SK-N-SH (cell line): ENCODE measurements around the gene TBC1D19. TPM values are rescaled to one million over a fixed set of nuclear protein-coding genes. Genes with fewer than 3 reads are reported as not detected.

Experiments
- CTCF ChIA-PET: fragments of 300-600, 350-600 bp; formaldehyde crosslinking; extraction: SDS; loops from one replicate; lab custom pipeline; 2021; lab: Yijun Ruan, JAX
- POLR2A ChIA-PET: fragments of 350-600 bp; sonication (Branson Sonifier 250); formaldehyde crosslinking; extraction: SDS; loops from one replicate; lab custom pipeline; 2020; ENCODE audit warnings: antibody characterized with exemption, inconsistent platforms; lab: Yijun Ruan, JAX
- DNase-seq: peaks from one replicate; pipeline ENCODE4 v3.0.0; 2012
- H2AFZ ChIP-seq: fragments of 200-600 bp; sonication (generic); 2 replicates; pipeline ENCODE4 v1.8.1; 2016; ENCODE audit warnings: antibody characterized with exemption, mild to moderate bottlenecking, low read depth
- H3F3A ChIP-seq: fragments of 200-600 bp; sonication (generic); replicated peaks from 2 replicates; pipeline ENCODE3; 2016; ENCODE audit warnings: antibody characterized with exemption, mild to moderate bottlenecking; ENCODE audit not compliant: insufficient read depth
- H3K27ac ChIP-seq, 2 experiments: fragments of 200-500 bp in 1 of 2; fragments of 200-600 bp in 1 of 2; sonication (Bioruptor generic) in 1 of 2; sonication (generic), shearing (Covaris generic) in 1 of 2; 2 replicates each; pipeline versions ENCODE4 v1.5.1 to v1.6.1; 2014 to 2016; ENCODE audit warnings: low read depth in 2 of 2, inconsistent platforms in 1 of 2, low read length in 1 of 2, mild to moderate bottlenecking in 1 of 2, mixed read lengths in 1 of 2
- H3K27me3 ChIP-seq: fragments of 200-600 bp; sonication (generic), shearing (Covaris generic); 2 replicates; pipeline ENCODE4 v1.6.1; 2016; ENCODE audit warnings: mixed run types; ENCODE audit not compliant: insufficient read depth
- H3K36me3 ChIP-seq, 2 experiments: fragments of 200-500 bp in 1 of 2; fragments of 200-600 bp in 1 of 2; sonication (Bioruptor generic) in 1 of 2; sonication (generic) in 1 of 2; replicated peaks in 1 of 2; 2 replicates each; pipeline versions ENCODE3 to v1.5.1; 2014 to 2016; ENCODE audit warnings: low read length in 1 of 2, mild to moderate bottlenecking in 1 of 2; ENCODE audit not compliant: insufficient read depth in 2 of 2, control insufficient read depth in 1 of 2
- H3K4me1 ChIP-seq, 2 experiments: fragments of 200-500 bp in 1 of 2; fragments of 200-600 bp in 1 of 2; sonication (Bioruptor generic) in 1 of 2; sonication (generic), shearing (Covaris generic) in 1 of 2; 2 replicates each; pipeline versions ENCODE4 v1.5.1 to v1.6.1; 2014 to 2016; ENCODE audit warnings: low read depth in 1 of 2, low read length in 1 of 2, mixed run types in 1 of 2; ENCODE audit not compliant: insufficient read depth in 2 of 2, control insufficient read depth in 1 of 2
- H3K4me2 ChIP-seq: fragments of 200-600 bp; sonication (generic), shearing (Covaris generic); 2 replicates; pipeline ENCODE4 v1.6.1; 2017; ENCODE audit warnings: mixed run types
- H3K4me3 ChIP-seq, 2 experiments: fragments of 200-500 bp in 1 of 2; fragments of 200-600 bp in 1 of 2; sonication (Bioruptor generic) in 1 of 2; sonication (generic), shearing (Covaris generic) in 1 of 2; 2 replicates each; pipeline versions ENCODE4 v1.5.1 to v1.8.1; 2014 to 2016; ENCODE audit warnings: low read depth in 2 of 2, inconsistent platforms in 1 of 2, low read length in 1 of 2, mild to moderate bottlenecking in 1 of 2, mixed read lengths in 1 of 2, moderate library complexity in 1 of 2
- H3K79me2 ChIP-seq: fragments of 200-600 bp; sonication (generic); 2 replicates; pipeline ENCODE4 v1.8.1; 2017; ENCODE audit warnings: mild to moderate bottlenecking; ENCODE audit not compliant: insufficient read depth
- H3K9ac ChIP-seq: fragments of 200-600 bp; sonication (generic); 2 replicates; pipeline ENCODE4 v1.6.1; 2017; ENCODE audit warnings: mixed run types
- H3K9me2 ChIP-seq: fragments of 200-600 bp; sonication (generic); 2 replicates; pipeline ENCODE4 v1.6.1; 2017; ENCODE audit warnings: mixed run types
- H3K9me3 ChIP-seq: fragments of 200-600 bp; sonication (generic); 2 replicates; pipeline ENCODE4 v1.6.1; 2017; ENCODE audit warnings: mixed run types, mild to moderate bottlenecking, moderate library complexity
- H4K20me1 ChIP-seq: fragments of 200-600 bp; sonication (generic); 2 replicates; pipeline ENCODE4 v1.6.1; 2017; ENCODE audit warnings: mild to moderate bottlenecking, mixed run types; ENCODE audit not compliant: insufficient read depth
- CTCF ChIP-seq: fragments of 200-600 bp; sonication (generic); IDR thresholded peaks from 2 replicates; pipeline ENCODE4 v1.6.1; 2017; ENCODE audit warnings: antibody characterized with exemption, mild to moderate bottlenecking, moderate library complexity
- EZH2phosphoT487 ChIP-seq: fragments of 200-600 bp; sonication (generic); IDR thresholded peaks from 2 replicates; pipeline ENCODE4 v1.6.1; 2017; ENCODE audit warnings: low read depth, mixed run types, mild to moderate bottlenecking, antibody characterized with exemption, moderate library complexity, borderline replicate concordance
- FOSL2 ChIP-seq: IDR thresholded peaks from 2 replicates; pipeline ENCODE4 v1.4.0; 2012; ENCODE audit warnings: low read depth, mild to moderate bottlenecking, moderate library complexity, borderline replicate concordance
- FOXJ3 ChIP-seq: sonication (generic); formaldehyde crosslinking; IDR thresholded peaks from 2 replicates; pipeline ENCODE4 v1.5.1; 2020; ENCODE audit warnings: mild to moderate bottlenecking, missing genetic modification reagents
- FOXM1 ChIP-seq: IDR thresholded peaks from 2 replicates; pipeline ENCODE4 v1.4.0; 2012; ENCODE audit warnings: low read depth, mild to moderate bottlenecking
- GABPA ChIP-seq: IDR thresholded peaks from 2 replicates; pipeline ENCODE4 v1.4.0; 2012; ENCODE audit warnings: low read depth, mild to moderate bottlenecking
- GATA2 ChIP-seq: sonication (generic); formaldehyde crosslinking; IDR thresholded peaks from 2 replicates; pipeline ENCODE4 v1.5.0; 2020; ENCODE audit warnings: mild to moderate bottlenecking, missing genetic modification reagents
- MEF2A ChIP-seq: IDR thresholded peaks from 2 replicates; pipeline ENCODE4 v1.4.0; 2012; ENCODE audit warnings: low read depth, borderline replicate concordance
- MXI1 ChIP-seq: IDR thresholded peaks from 2 replicates; pipeline ENCODE4 v1.6.1; 2012; ENCODE audit warnings: mild to moderate bottlenecking, low read depth, low read length, improper control_type of control experiment
- NFIC ChIP-seq: IDR thresholded peaks from 2 replicates; pipeline ENCODE4 v1.4.0; 2012; ENCODE audit warnings: borderline replicate concordance
- PBX3 ChIP-seq: IDR thresholded peaks from 2 replicates; pipeline ENCODE4; 2012
- POLR2AphosphoS5 ChIP-seq: IDR thresholded peaks from 2 replicates; pipeline ENCODE4 v1.6.1; 2012; ENCODE audit warnings: low read depth, low read length
- RAD21 ChIP-seq: IDR thresholded peaks from 2 replicates; pipeline ENCODE4 v1.6.1; 2012; ENCODE audit warnings: mild to moderate bottlenecking, low read length
- RFX5 ChIP-seq: IDR thresholded peaks from 2 replicates; pipeline ENCODE4 v1.6.1; 2012; ENCODE audit warnings: mild to moderate bottlenecking, improper control_type of control experiment, low read length
- SIN3A ChIP-seq: IDR thresholded peaks from 2 replicates; pipeline ENCODE4 v1.6.1; 2012; ENCODE audit warnings: low read depth, mild to moderate bottlenecking, low read length, moderate library complexity, borderline replicate concordance
- TAF1 ChIP-seq: IDR thresholded peaks from 2 replicates; pipeline ENCODE4 v1.6.1; 2012; ENCODE audit warnings: low read depth, mild to moderate bottlenecking, low read length, moderate library complexity, borderline replicate concordance
- USF1 ChIP-seq: IDR thresholded peaks from 2 replicates; pipeline ENCODE4 v1.4.0; 2012; ENCODE audit warnings: low read depth, borderline replicate concordance
- YY1 ChIP-seq: IDR thresholded peaks from 2 replicates; pipeline ENCODE4 v1.4.0; 2012; ENCODE audit warnings: low read depth, mild to moderate bottlenecking
- WGBS: methylation state at CpG from one replicate; pipeline ENCODE4 v1.1.6; 2017; ENCODE audit warnings: low lambda C conversion rate; 5-methylcytosine and 5-hydroxymethylcytosine counted together
- polyA plus RNA-seq, 3 experiments: library from polyadenylated mRNA; depleted of rRNA; stranded (reverse); fragments of >200 nt; gene quantifications; 2 replicates each; pipeline ENCODE4 v1.2.3, GENCODE V29; 2012

Gene TBC1D19
- polyA plus RNA-seq, 1 of the 3 experiments (the other 2 are of a cell fraction): 4.2 TPM

GRCh38 chr4:26601204-26601603 lies 17.3 kb downstream of the TBC1D19 start:
- Histone ChIP-seq H3F3A (no peaks in the 10 kb centered on the region), H3K9me2 (no peaks in the 10 kb centered on the region), H3K4me3 (no peak overlapping the region), H2AFZ (no peak overlapping the region), H3K4me2 (no peak overlapping the region), H4K20me1 (0 out of 2 replicates have a peak, but pooled peaks cover 3% of the 10 kb centered on the region)
- no peak for DNase-seq
- TF ChIP-seq FOXJ3 (no peak), GATA2 (CRISPR knock-in tag) (no peak), MXI1 (no peak), EZH2phosphoT487 (no peak), TAF1 (no peak), FOXM1 (no peak), SIN3A (no peak), GABPA (no peak)
- TF ChIP-seq, all 33 proteins: peak for 0
- CTCF ChIA-PET: no interaction called here
- H3K27ac ChIP-seq: no peak overlapping the region
- POLR2A ChIA-PET: no interaction called here
- H3K36me3 ChIP-seq: no peaks in the 10 kb centered on the region
- no peaks in the 10 kb centered on the region for H3K9me3 ChIP-seq
- H3K27me3 ChIP-seq: no peaks in the 10 kb centered on the region
- H3K79me2 ChIP-seq: peaks cover 42% of the 10 kb centered on the region
- no peaks in the 10 kb centered on the region for H3K4me1 ChIP-seq
- H3K9ac ChIP-seq: no peak overlapping the region
- 95% methylated on average over 1 of the region's 1 CpG for WGBS

- WGBS: 78% methylated on average over 2 of the region's 2 CpGs
- POLR2A ChIA-PET: no interaction called here
- Histone ChIP-seq H3K27ac (no peak overlapping the region), H4K20me1 (no peaks in the 10 kb centered on the region), H3K9me2 (no peaks in the 10 kb centered on the region), H3K4me3 (no peak overlapping the region), H3K27me3 (no peaks in the 10 kb centered on the region), H3K9me3 (no peaks in the 10 kb centered on the region), H3K4me1 (no peaks in the 10 kb centered on the region), H2AFZ (no peak overlapping the region), H3K79me2 (peaks cover 15% of the 10 kb centered on the region), H3K4me2 (no peak overlapping the region), H3K36me3 (no peaks in the 10 kb centered on the region), H3F3A (no peaks in the 10 kb centered on the region), H3K9ac (no peak overlapping the region)
- TF ChIP-seq RFX5: no peak
- TF ChIP-seq MEF2A: no peak
- TF ChIP-seq USF1: no peak
- TF ChIP-seq YY1: no peak
- no peak for TF ChIP-seq GABPA
- no peak for TF ChIP-seq SIN3A
- TF ChIP-seq FOSL2: no peak
- CTCF ChIA-PET: interaction anchor here (0.7 to 1.1 kb wide), 3 partner anchors 149 to 399 kb away, joined by 3 read pairs; no protein-coding TSS in a partner anchor
- no peak for DNase-seq
These were observed 23.9 kb downstream of the TBC1D19 start for GRCh38 chr4:26607776-26608175.

- Histone ChIP-seq H3K4me3 (no peak overlapping the region), H3K4me2 (no peak overlapping the region), H3K9me3 (no peaks in the 10 kb centered on the region), H3K4me1 (no peaks in the 10 kb centered on the region), H3K36me3 (no peaks in the 10 kb centered on the region), H3F3A (no peaks in the 10 kb centered on the region), H4K20me1 (no peaks in the 10 kb centered on the region), H3K9me2 (no peaks in the 10 kb centered on the region), H3K9ac (no peak overlapping the region), H2AFZ (no peak overlapping the region), H3K27me3 (no peaks in the 10 kb centered on the region), H3K27ac (no peak overlapping the region), H3K79me2 (peaks cover 10% of the 10 kb centered on the region)
- DNase-seq: no peak
- ChIA-PET CTCF (no interaction called here), POLR2A (interaction anchor here (0.5 kb wide), 1 partner anchor 12 kb away, joined by 3 read pairs; no protein-coding TSS in a partner anchor)
- no peak for TF ChIP-seq NFIC
- no peak for TF ChIP-seq TAF1
- TF ChIP-seq MXI1: no peak
- TF ChIP-seq PBX3: no peak
- TF ChIP-seq CTCF: no peak
- no peak for TF ChIP-seq GATA2 (CRISPR knock-in tag)
- no peak for TF ChIP-seq FOXM1
- no peak for TF ChIP-seq RAD21
- no peak for TF ChIP-seq FOSL2
- no peak for TF ChIP-seq POLR2AphosphoS5
These were observed 25.5 kb downstream of the TBC1D19 start for GRCh38 chr4:26609391-26609790.
